Neural cell (in vitro differentiated cells): ENCODE data around the gene PDE7B. TPM values are rescaled to one million over a fixed set of nuclear protein-coding genes. Genes with fewer than 3 reads are reported as not detected.

ENCODE experiments used
- H2AFZ ChIP-seq: fragments of 200-600, 300-800 bp; sonication (generic), shearing (Covaris generic); 2 replicates; pipeline ENCODE4 v1.6.0; 2014; ENCODE audit warnings: low read depth, mild to moderate bottlenecking, antibody characterized with exemption, low read length, moderate library complexity
- H3F3A ChIP-seq: fragments of 200-600 bp; shearing (Covaris generic); 2 replicates; pipeline ENCODE4 v1.6.1; 2016; ENCODE audit warnings: mild to moderate bottlenecking, moderate library complexity, mixed read lengths, antibody characterized with exemption, low read length; ENCODE audit not compliant: insufficient read depth, poor library complexity, severe bottlenecking
- H3K27ac ChIP-seq: fragments of 200-600, 300-800 bp; sonication (generic), shearing (Covaris generic); 2 replicates; pipeline ENCODE4 v1.5.1; 2014; ENCODE audit warnings: mild to moderate bottlenecking, low read length, moderate library complexity
- H3K27me3 ChIP-seq: fragments of 300-800, 200-600 bp; sonication (generic), shearing (Covaris generic); 2 replicates; pipeline ENCODE4 v1.6.0; 2014; ENCODE audit warnings: mild to moderate bottlenecking, low read depth, low read length, moderate library complexity; ENCODE audit not compliant: insufficient read depth
- H3K36me3 ChIP-seq: fragments of 300-800, 200-600 bp; sonication (generic), shearing (Covaris generic); 2 replicates; pipeline ENCODE4 v1.5.1; 2014; ENCODE audit warnings: mild to moderate bottlenecking, antibody characterized with exemption, low read length, moderate library complexity; ENCODE audit not compliant: insufficient read depth
- H3K4me2 ChIP-seq: fragments of 300-800, 200-600 bp; sonication (generic), shearing (Covaris generic); 2 replicates; pipeline ENCODE4 v1.6.0; 2014; ENCODE audit warnings: mild to moderate bottlenecking, low read length
- H3K4me3 ChIP-seq: fragments of 300-800, 200-600 bp; sonication (generic), shearing (Covaris generic); 2 replicates; pipeline ENCODE4 v1.5.1; 2014; ENCODE audit warnings: mild to moderate bottlenecking, low read length, moderate library complexity
- H3K79me2 ChIP-seq: fragments of 200-600 bp; shearing (Covaris generic); replicated peaks from 2 replicates; pipeline ENCODE4 v1.6.0; 2014; ENCODE audit warnings: mild to moderate bottlenecking, low read length, moderate library complexity; ENCODE audit not compliant: insufficient read depth
- H3K9ac ChIP-seq: fragments of 300-800, 200-600 bp; sonication (generic), shearing (Covaris generic); 2 replicates; pipeline ENCODE4 v1.6.1; 2016; ENCODE audit warnings: mild to moderate bottlenecking, low read length, mixed read lengths
- H3K9me2 ChIP-seq: fragments of 200-600 bp; shearing (Covaris generic); 2 replicates; pipeline ENCODE4 v1.6.1; 2016; ENCODE audit warnings: mild to moderate bottlenecking, low read length, mixed read lengths; ENCODE audit not compliant: insufficient read depth
- H3K9me3 ChIP-seq: fragments of 200-600, 300-800 bp; sonication (generic), shearing (Covaris generic); 2 replicates; pipeline ENCODE4 v1.6.1; 2016; ENCODE audit warnings: mild to moderate bottlenecking, mixed run types, low read length, moderate library complexity, mixed read lengths
- H4K20me1 ChIP-seq: fragments of 200-600 bp; shearing (Covaris generic); 2 replicates; pipeline ENCODE4 v1.6.1; 2016; ENCODE audit warnings: mild to moderate bottlenecking, mixed run types; ENCODE audit not compliant: insufficient read depth
- EP300 ChIP-seq: fragments of 450-650 bp; conservative IDR thresholded peaks from 2 replicates; pipeline ENCODE4 v1.6.1; 2014; ENCODE audit warnings: antibody characterized with exemption, mild to moderate bottlenecking, moderate library complexity; ENCODE audit not compliant: poor library complexity, severe bottlenecking
- EZH2 ChIP-seq: fragments of 200-600, 300-800 bp; shearing (Covaris generic), sonication (generic); IDR thresholded peaks from 2 replicates; pipeline ENCODE4 v1.6.1; 2014; ENCODE audit warnings: antibody characterized with exemption, low read length, borderline replicate concordance, mild to moderate bottlenecking; ENCODE audit not compliant: insufficient read depth, poor library complexity, severe bottlenecking
- MXI1 ChIP-seq: fragments of 450-650 bp; conservative IDR thresholded peaks from 2 replicates; pipeline ENCODE4 v1.6.1; 2014; ENCODE audit warnings: antibody characterized with exemption, mild to moderate bottlenecking; ENCODE audit not compliant: poor library complexity, severe bottlenecking
- POLR2AphosphoS5 ChIP-seq: IDR thresholded peaks from 2 replicates; pipeline ENCODE4 v1.6.1; 2012
- RAD21 ChIP-seq: fragments of 450-650 bp; conservative IDR thresholded peaks from 2 replicates; pipeline ENCODE4 v1.6.1; 2014; ENCODE audit warnings: antibody characterized with exemption, mild to moderate bottlenecking, moderate library complexity
- SMC3 ChIP-seq: fragments of 450-650 bp; conservative IDR thresholded peaks from 2 replicates; pipeline ENCODE4 v1.6.1; 2014; ENCODE audit warnings: antibody characterized with exemption, mild to moderate bottlenecking, moderate library complexity; ENCODE audit not compliant: poor library complexity
- TAF1 ChIP-seq: IDR thresholded peaks from 2 replicates; pipeline ENCODE4 v1.6.1; 2012; ENCODE audit warnings: low read depth
- polyA plus RNA-seq: library from polyadenylated mRNA; depleted of rRNA; stranded (reverse); fragments of >200 nt; gene quantifications from 2 replicates; pipeline ENCODE4 v1.2.3, GENCODE V29; 2014
- TF ChIP-seq, protein P1 (sequence below): fragments of 450-650 bp; IDR thresholded peaks from 2 replicates; pipeline ENCODE4 v1.5.1; 2014; ENCODE audit warnings: antibody characterized with exemption, mild to moderate bottlenecking, moderate library complexity; ENCODE audit not compliant: poor library complexity, severe bottlenecking
- TF ChIP-seq, protein P2 (sequence below): IDR thresholded peaks from 2 replicates; pipeline ENCODE4 v1.6.1; 2012; ENCODE audit warnings: borderline replicate concordance

PDE7B gene
- polyA plus RNA-seq, 1 donor from 2014 or later, result 5.9 TPM

DNA sequence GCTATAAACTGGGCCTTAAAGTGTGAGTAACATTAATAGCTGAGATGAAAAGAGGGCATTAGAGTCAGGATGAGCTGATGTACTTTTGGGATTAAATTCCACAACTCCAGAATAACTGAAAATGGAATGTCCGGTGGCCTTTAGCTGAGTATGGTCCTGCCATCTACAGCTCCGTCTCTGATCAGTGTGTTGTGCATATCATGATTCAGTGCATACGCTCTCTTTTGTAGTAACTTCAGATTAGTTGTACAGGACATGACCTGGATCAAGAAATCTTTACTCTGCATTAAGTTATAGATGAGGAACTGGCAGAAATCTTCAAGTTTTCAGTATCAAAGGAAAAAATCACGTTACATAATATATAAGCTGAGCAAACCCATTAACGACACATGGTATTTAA is 306.2 kb downstream of the PDE7B start:
- Histone ChIP-seq H3K4me2 (no peak overlapping the region), H3K9me3 (no peaks in the 10 kb centered on the region), H2AFZ (no peak overlapping the region), H3K36me3 (no peaks in the 10 kb centered on the region), H3F3A (no peaks in the 10 kb centered on the region), H3K4me3 (no peak overlapping the region), H3K9me2 (no peaks in the 10 kb centered on the region), H3K27me3 (no peaks in the 10 kb centered on the region), H3K27ac (no peak overlapping the region), H4K20me1 (no peaks in the 10 kb centered on the region), H3K9ac (no peak overlapping the region), H3K79me2 (no peaks in the 10 kb centered on the region)
- TF ChIP-seq, protein P1, sequence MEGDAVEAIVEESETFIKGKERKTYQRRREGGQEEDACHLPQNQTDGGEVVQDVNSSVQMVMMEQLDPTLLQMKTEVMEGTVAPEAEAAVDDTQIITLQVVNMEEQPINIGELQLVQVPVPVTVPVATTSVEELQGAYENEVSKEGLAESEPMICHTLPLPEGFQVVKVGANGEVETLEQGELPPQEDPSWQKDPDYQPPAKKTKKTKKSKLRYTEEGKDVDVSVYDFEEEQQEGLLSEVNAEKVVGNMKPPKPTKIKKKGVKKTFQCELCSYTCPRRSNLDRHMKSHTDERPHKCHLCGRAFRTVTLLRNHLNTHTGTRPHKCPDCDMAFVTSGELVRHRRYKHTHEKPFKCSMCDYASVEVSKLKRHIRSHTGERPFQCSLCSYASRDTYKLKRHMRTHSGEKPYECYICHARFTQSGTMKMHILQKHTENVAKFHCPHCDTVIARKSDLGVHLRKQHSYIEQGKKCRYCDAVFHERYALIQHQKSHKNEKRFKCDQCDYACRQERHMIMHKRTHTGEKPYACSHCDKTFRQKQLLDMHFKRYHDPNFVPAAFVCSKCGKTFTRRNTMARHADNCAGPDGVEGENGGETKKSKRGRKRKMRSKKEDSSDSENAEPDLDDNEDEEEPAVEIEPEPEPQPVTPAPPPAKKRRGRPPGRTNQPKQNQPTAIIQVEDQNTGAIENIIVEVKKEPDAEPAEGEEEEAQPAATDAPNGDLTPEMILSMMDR, result no peak
- TF ChIP-seq, protein P2, sequence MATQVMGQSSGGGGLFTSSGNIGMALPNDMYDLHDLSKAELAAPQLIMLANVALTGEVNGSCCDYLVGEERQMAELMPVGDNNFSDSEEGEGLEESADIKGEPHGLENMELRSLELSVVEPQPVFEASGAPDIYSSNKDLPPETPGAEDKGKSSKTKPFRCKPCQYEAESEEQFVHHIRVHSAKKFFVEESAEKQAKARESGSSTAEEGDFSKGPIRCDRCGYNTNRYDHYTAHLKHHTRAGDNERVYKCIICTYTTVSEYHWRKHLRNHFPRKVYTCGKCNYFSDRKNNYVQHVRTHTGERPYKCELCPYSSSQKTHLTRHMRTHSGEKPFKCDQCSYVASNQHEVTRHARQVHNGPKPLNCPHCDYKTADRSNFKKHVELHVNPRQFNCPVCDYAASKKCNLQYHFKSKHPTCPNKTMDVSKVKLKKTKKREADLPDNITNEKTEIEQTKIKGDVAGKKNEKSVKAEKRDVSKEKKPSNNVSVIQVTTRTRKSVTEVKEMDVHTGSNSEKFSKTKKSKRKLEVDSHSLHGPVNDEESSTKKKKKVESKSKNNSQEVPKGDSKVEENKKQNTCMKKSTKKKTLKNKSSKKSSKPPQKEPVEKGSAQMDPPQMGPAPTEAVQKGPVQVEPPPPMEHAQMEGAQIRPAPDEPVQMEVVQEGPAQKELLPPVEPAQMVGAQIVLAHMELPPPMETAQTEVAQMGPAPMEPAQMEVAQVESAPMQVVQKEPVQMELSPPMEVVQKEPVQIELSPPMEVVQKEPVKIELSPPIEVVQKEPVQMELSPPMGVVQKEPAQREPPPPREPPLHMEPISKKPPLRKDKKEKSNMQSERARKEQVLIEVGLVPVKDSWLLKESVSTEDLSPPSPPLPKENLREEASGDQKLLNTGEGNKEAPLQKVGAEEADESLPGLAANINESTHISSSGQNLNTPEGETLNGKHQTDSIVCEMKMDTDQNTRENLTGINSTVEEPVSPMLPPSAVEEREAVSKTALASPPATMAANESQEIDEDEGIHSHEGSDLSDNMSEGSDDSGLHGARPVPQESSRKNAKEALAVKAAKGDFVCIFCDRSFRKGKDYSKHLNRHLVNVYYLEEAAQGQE, result no peak
- no peak for TF ChIP-seq MXI1
- TF ChIP-seq EP300, result no peak
- no peak for TF ChIP-seq RAD21
- TF ChIP-seq TAF1, result no peak
- TF ChIP-seq SMC3, result no peak
- no peak for TF ChIP-seq EZH2
- no peak for TF ChIP-seq POLR2AphosphoS5

DNA sequence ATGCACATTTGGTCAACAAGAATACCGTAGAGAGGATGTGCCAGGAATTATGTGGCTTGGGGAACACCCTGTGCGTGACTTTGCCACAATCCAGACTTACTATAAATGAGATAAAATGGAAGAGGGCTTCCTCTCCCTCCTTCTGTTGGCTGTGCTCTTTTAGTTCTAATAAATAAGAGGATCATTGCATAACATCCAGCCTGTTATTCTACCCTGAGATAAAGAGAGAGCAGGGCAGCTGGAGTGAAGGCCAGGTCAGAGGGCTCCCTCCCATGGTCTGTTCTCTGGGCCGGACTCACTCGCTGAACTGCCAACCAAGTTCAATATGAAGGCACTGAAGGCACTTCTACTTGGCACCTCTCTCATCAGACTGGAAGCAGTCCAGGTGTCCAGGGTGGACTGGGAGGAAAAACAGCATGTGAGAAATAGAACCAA is 306.9 kb downstream of the PDE7B start:
- Histone ChIP-seq H3K4me3 (no peak overlapping the region), H3K9me3 (no peaks in the 10 kb centered on the region), H3K36me3 (no peaks in the 10 kb centered on the region), H2AFZ (no peak overlapping the region), H3K79me2 (no peaks in the 10 kb centered on the region), H3K4me2 (no peak overlapping the region), H3F3A (no peaks in the 10 kb centered on the region), H3K9me2 (no peaks in the 10 kb centered on the region), H3K27me3 (no peaks in the 10 kb centered on the region), H3K27ac (no peak overlapping the region), H4K20me1 (no peaks in the 10 kb centered on the region), H3K9ac (no peak overlapping the region)
- TF ChIP-seq MXI1, result no peak
- TF ChIP-seq EP300, result no peak
- no peak for TF ChIP-seq POLR2AphosphoS5
- TF ChIP-seq, protein P1, result no peak
- no peak for TF ChIP-seq SMC3
- no peak for TF ChIP-seq EZH2
